ENCODE measurements around the gene TLK2. TPM values are rescaled to one million over a fixed set of nuclear protein-coding genes. Genes with fewer than 3 reads are reported as not detected.
"Not testable (repeated sequence)": the region's sequence is repeated elsewhere in the genome, so short reads cannot be mapped to it uniquely, and the experiment has no call there.

TLK2 gene
- polyA plus RNA-seq, 1 donor (not counting 4 experiments of a cell fraction or from before 2014, with no cell fraction given), result 33.4 TPM

GRCh38 chr17:62611728-62612127 is 133.1 kb downstream of the TLK2 start:
- FAIRE-seq, result no peak
- H3K9me1 ChIP-seq (ENCODE audit: control insufficient read depth, extremely low read depth, insufficient read depth, low read length), result no peaks in the 10 kb centered on the region
- H3K9ac ChIP-seq (ENCODE audit: control insufficient read depth, extremely low read depth, insufficient read depth, low read length), result no peak overlapping the region
- no peaks in the 10 kb centered on the region for H3K27me3 ChIP-seq (ENCODE audit: control insufficient read depth, extremely low read depth, insufficient read depth, low read length)
- dilution Hi-C loops (cut with MboI; ENCODE audit: extremely low pct_ligation_motif_present, low sequenced_read_pairs), result no loop called here
- H4K20me1 ChIP-seq (ENCODE audit: control insufficient read depth, extremely low read depth, insufficient read depth, low read length), result no peaks in the 10 kb centered on the region
- no peak overlapping the region for H2AFZ ChIP-seq (ENCODE audit: control insufficient read depth, low read length)
- H3K36me3 ChIP-seq (ENCODE audit: control insufficient read depth in 2 of 2, extremely low read depth in 1 of 2, insufficient read depth in 2 of 2, low read length in 2 of 2), result peaks cover 23 to 24% of the 10 kb centered on the region in 2 experiments
- TF ChIP-seq EZH2 (IDR thresholded peaks at IDR 0.05; ENCODE audit: low read length), result no peak
- TF ChIP-seq CTCF (optimal IDR thresholded peaks at IDR 0.05 in 1 of 3, IDR thresholded peaks at IDR 0.05 in 1 of 3, conservative IDR thresholded peaks at IDR 0.05 in 1 of 3; ENCODE audit: extremely low read depth in 1 of 3, insufficient read depth in 2 of 3, low read length in 3 of 3), result no peak
- H3K4me3 ChIP-seq (ENCODE audit: control insufficient read depth in 2 of 3, extremely low read depth in 1 of 3, insufficient read depth in 2 of 3, low read depth in 1 of 3, low read length in 3 of 3), result no peak overlapping the region
- H3K4me2 ChIP-seq (ENCODE audit: control insufficient read depth, extremely low read depth, insufficient read depth, low read depth, low read length), result no peak overlapping the region
- H3K79me2 ChIP-seq (ENCODE audit: control insufficient read depth, insufficient read depth, low read length), result no peaks in the 10 kb centered on the region
- no peaks in the 10 kb centered on the region for H3K4me1 ChIP-seq (ENCODE audit: control insufficient read depth, extremely low read depth, insufficient read depth, low read length)
- no peak for DNase-seq (ENCODE audit: low read depth, low spot score)
- no peaks in the 10 kb centered on the region for H3K9me3 ChIP-seq (ENCODE audit: control insufficient read depth, low read depth, low read length)
- H3K27ac ChIP-seq (ENCODE audit: control insufficient read depth, insufficient read depth, low read length), result no peak overlapping the region

GRCh38 chr17:62612289-62612688 is 133.7 kb downstream of the TLK2 start:
- H3K9ac ChIP-seq (ENCODE audit: control insufficient read depth, extremely low read depth, insufficient read depth, low read length); FAIRE-seq; H3K79me2 ChIP-seq (ENCODE audit: control insufficient read depth, insufficient read depth, low read length); H3K4me1 ChIP-seq (ENCODE audit: control insufficient read depth, extremely low read depth, insufficient read depth, low read length); H3K27me3 ChIP-seq (ENCODE audit: control insufficient read depth, extremely low read depth, insufficient read depth, low read length); H3K27ac ChIP-seq (ENCODE audit: control insufficient read depth, insufficient read depth, low read length); H2AFZ ChIP-seq (ENCODE audit: control insufficient read depth, low read length); H3K4me2 ChIP-seq (ENCODE audit: control insufficient read depth, extremely low read depth, insufficient read depth, low read depth, low read length); DNase-seq (ENCODE audit: low read depth, low spot score); H3K9me3 ChIP-seq (ENCODE audit: control insufficient read depth, low read depth, low read length); H3K9me1 ChIP-seq (ENCODE audit: control insufficient read depth, extremely low read depth, insufficient read depth, low read length); dilution Hi-C loops (cut with MboI; ENCODE audit: extremely low pct_ligation_motif_present, low sequenced_read_pairs); H4K20me1 ChIP-seq (ENCODE audit: control insufficient read depth, extremely low read depth, insufficient read depth, low read length); H3K4me3 ChIP-seq (ENCODE audit: control insufficient read depth in 2 of 3, extremely low read depth in 1 of 3, insufficient read depth in 2 of 3, low read depth in 1 of 3, low read length in 3 of 3): not testable (repeated sequence)
- H3K36me3 ChIP-seq (ENCODE audit: control insufficient read depth in 2 of 2, extremely low read depth in 1 of 2, insufficient read depth in 2 of 2, low read length in 2 of 2), result peaks cover 20 to 23% of the 10 kb centered on the region in 2 experiments

- H2AFZ ChIP-seq (ENCODE audit: control insufficient read depth, low read length); H3K9me1 ChIP-seq (ENCODE audit: control insufficient read depth, extremely low read depth, insufficient read depth, low read length); FAIRE-seq; H3K79me2 ChIP-seq (ENCODE audit: control insufficient read depth, insufficient read depth, low read length); H3K4me3 ChIP-seq (ENCODE audit: control insufficient read depth in 2 of 3, extremely low read depth in 1 of 3, insufficient read depth in 2 of 3, low read depth in 1 of 3, low read length in 3 of 3); H3K9ac ChIP-seq (ENCODE audit: control insufficient read depth, extremely low read depth, insufficient read depth, low read length); H3K9me3 ChIP-seq (ENCODE audit: control insufficient read depth, low read depth, low read length); H3K4me2 ChIP-seq (ENCODE audit: control insufficient read depth, extremely low read depth, insufficient read depth, low read depth, low read length); DNase-seq (ENCODE audit: low read depth, low spot score); H3K27me3 ChIP-seq (ENCODE audit: control insufficient read depth, extremely low read depth, insufficient read depth, low read length); H4K20me1 ChIP-seq (ENCODE audit: control insufficient read depth, extremely low read depth, insufficient read depth, low read length); dilution Hi-C loops (cut with MboI; ENCODE audit: extremely low pct_ligation_motif_present, low sequenced_read_pairs); H3K4me1 ChIP-seq (ENCODE audit: control insufficient read depth, extremely low read depth, insufficient read depth, low read length); H3K27ac ChIP-seq (ENCODE audit: control insufficient read depth, insufficient read depth, low read length): not testable (repeated sequence)
- H3K36me3 ChIP-seq (ENCODE audit: control insufficient read depth in 2 of 2, extremely low read depth in 1 of 2, insufficient read depth in 2 of 2, low read length in 2 of 2), result peaks cover 16 to 21% of the 10 kb centered on the region in 2 experiments
Measured at GRCh38 chr17:62613095-62613494, 134.5 kb downstream of the TLK2 start.

Measured in keratinocyte (primary cell).